Ammon's horn (tissue), 1 donor: ENCODE data around the gene BBOF1.
"Not testable (repeated sequence)": the region's sequence is repeated elsewhere in the genome, so short reads cannot be mapped to it uniquely, and the experiment has no call there.

Experiments
- DNase-seq: peaks from one replicate; pipeline ENCODE4 v3.0.0-alpha.2; 2016; ENCODE audit warnings: low spot score

BBOF1 gene, protein sequence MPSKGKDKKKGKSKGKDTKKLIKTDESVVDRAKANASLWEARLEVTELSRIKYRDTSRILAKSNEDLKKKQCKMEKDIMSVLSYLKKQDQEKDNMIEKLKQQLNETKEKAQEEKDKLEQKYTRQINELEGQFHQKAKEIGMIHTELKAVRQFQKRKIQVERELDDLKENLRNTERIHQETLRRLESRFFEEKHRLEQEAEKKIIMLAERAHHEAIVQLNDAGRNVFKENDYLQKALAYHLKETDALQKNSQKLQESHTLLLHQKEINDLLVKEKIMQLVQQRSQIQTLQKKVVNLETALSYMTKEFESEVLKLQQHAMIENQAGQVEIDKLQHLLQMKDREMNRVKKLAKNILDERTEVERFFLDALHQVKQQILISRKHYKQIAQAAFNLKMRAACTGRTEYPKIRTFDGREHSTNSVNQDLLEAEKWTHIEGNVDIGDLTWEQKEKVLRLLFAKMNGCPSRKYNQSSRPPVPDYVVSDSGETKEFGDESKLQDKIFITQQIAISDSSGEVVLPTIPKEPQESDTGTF

DNA sequence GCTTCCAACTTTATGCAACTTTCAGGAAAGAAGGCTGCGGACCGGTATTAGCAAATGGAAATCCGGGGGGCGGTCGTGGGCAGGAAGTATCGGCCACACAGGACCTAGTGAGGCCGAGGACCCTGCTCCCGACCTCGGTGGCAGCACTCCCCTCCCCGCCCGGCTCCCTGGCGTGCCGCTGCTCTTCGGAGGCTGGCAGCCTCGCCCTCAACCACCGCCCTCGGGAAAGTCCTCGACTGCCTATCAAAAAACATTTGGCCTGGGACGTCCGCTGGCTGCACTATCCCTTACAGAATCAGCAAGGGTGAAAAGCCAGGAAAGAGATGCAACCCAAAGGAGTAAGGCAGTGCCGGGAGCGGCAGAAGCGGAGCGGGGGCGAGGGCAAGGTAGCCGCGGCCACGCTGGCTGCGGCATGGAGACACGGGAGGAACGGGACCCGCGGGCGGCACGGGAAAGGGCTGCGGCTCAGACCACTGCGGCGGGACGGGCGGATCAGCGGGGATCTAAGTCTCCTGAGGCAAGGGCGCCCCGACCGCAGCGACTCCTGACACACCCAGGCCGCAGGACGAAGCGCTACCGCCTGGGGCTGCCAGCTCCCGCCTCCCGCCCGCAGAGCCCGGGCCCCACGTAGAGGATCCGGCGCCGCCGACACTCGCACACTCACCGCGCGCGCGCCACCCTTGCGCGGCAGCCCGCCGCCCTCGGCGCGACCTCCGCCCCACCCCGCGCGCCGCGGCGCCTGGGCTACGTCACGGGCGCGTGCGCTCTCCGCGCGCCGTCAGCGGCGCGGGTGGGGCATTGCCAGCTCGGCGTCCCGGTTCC, at the start of gene BBOF1, which contains the start of gene ENTPD5:
Gene BBOF1 (plus strand): TSS at position 764 of the 822 bp plus-strand sequence. CDS start 130 bp downstream, outside the sequence.
Gene ENTPD5 (minus strand): TSS at position 703 of the 822 bp plus-strand sequence. CDS start 31,186 bp downstream, outside the sequence.
- peak; percentile 92 for DNase-seq

DNA sequence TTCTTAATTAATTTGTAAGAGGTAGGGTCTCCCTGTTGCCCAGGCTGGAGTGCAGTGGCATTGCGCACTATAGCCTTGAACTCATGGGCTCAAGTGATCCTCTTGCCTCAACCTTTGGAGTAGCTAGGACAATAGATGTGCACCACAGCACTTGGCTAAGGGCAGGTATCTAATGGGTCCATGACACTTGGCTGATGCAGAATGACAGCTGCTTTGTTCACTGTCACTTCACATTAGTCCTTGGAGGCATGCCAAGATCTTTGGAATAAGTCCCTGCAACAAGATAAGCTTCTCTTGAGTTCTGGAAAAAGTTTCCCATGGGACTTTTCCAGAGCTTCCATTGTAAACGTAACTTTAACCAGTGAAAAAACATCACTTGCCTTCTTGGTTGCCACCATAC, 45.7 kb upstream of the BBOF1 start:
- no peak for DNase-seq

DNA sequence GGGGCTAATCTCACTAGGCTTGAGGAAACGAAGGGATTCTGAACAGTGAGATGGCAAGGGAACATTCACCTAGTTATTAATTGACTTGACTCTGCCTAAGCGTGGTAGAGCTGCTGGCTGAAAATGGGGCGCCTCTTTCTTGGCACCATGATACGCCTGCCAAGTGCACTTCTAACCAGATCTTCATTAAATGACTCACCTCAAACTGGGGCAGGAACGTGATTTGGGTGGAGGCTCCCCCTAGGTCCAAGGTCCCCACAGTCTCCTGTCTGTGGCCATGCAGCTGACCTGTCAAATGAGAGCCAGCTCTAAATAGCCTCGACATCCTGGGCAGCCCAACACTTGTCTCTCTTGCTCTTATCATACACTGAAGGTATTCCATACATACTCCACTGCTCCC, 43.0 kb upstream of the BBOF1 start:
- no peak for DNase-seq

DNA sequence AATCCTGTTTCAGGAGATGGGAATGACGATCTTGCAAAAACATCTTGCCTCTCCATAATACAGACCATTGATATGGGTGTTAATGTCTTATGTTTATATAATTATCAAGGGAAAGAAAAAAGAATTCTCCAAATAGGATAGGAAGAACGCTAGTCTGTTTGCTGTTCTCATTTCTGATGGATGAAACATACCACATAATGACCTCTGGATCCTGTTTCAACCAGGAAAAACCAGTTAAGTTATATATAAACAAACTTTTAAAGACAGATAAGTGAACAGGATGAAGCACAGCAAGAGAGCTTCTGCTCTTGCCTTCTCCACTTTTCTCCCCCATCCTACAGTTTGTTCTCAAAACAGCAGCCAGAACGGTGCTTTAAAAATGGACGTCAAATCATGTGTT, 41.3 kb upstream of the BBOF1 start:
- DNase-seq = no peak

DNA sequence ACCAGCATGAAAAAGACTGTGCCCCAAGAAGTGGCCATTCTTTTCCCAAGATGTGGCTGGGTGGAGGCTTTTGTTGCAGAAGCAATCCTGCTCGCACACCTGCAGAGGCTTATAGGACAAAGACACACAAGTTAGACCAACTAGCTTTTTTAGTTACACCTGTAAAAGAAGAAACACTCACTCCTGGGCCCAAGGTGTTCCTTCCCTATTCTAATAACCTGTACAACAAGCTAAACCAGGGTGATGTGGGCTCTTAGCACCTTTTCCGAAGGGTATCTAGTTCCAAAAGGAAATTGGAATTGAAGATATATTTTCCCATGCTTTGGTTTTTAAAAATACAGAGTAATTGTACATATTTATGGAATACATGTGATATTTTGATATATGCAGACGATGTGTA, 31.1 kb upstream of the BBOF1 start:
- DNase-seq = no peak

DNA sequence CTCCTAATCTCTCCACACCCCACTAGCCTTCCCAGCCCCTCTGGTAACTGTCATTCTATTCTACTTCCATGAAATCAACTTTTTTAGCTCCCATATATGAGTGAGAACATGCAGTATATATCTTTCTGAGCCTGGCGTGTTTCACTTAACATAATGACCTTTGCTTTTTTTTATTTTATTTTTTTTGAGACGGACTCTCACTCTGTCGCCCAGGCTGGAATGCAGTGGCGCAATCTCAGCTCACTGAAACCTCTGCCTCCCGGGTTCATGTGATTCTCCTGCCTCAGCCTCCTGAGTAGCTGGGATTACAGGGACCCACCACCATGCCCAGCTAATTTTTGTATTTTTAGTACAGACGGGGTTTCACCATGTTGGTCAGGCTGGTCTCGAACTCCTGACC, 30.5 kb upstream of the BBOF1 start:
- not testable (repeated sequence) for DNase-seq

DNA sequence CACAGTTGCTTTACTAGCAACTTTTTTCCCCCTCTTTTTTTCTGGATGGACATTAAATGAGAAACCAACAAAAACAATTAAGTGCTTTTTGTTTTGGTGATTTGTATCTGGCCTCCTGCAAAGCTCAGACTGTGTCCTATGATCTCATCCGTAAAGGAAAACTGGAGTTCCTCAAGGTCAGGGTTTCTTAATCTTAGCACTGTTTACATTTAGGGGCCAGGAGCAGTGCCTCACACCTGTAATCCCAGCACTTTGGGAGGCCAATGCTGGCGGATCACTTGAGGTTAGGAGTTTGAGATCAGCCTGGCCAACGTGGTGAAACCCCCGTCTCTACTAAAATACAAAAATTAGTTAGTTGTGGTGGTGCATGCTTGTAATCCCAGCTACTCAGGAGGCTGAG, 28.1 kb upstream of the BBOF1 start:
- DNase-seq = no peak

DNA sequence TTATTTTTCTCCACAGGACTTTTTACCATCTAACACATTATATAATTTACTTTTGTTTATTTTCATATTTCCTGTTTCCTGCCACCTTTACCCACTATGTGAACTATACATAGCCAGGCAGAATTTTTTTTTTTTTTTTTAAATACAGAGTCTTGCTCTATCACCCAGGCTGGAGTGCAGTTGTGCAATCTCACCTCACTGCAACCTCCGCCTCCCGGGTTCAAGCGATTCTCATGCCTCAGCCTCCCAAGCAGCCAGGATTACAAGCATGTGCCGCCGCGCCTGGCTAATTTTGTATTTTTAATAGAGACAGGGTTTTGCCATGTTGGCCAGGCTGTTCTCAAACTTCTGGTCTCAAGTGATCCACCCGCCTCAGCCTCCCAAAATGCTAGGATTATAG, 24.2 kb upstream of the BBOF1 start:
- not testable (repeated sequence) for DNase-seq

DNA sequence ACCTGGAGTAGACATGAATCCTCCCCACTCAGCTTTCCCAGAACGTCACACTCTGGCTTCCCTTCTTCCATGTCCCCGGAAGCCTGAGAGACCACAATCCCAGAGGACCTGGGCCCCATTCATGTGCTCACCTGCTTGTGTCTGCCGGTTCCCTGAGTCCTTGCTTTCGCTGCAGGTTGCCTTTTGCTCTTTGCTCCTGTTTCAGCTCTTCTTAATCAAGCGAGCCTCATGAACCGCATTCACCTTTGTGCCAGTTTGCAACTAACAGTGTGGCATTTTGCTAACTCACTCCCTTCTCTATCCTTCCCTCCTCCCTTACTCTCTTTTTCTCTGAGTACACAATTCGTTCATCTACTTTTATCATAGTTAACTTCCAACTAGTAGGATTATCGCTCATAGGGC, 23.2 kb upstream of the BBOF1 start:
- no peak for DNase-seq

DNA sequence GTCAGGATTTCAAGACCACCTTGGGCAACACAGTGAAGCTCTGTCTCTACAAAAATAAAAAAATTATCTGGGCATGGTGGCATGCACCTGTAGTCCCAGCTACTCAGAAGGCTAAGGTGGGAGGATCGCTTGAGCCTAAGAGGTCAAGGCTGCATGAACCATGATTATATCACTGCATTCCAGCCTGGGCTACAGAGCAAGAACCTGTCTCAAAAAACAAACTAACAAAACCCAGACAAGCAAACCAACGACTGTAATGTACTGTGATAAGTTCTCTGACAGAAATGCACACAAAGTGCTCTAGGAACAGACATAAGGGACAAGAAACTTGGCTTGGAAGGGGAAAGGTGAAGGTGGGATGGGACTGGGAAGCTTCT, 22.4 kb upstream of the BBOF1 start:
- no peak for DNase-seq

DNA sequence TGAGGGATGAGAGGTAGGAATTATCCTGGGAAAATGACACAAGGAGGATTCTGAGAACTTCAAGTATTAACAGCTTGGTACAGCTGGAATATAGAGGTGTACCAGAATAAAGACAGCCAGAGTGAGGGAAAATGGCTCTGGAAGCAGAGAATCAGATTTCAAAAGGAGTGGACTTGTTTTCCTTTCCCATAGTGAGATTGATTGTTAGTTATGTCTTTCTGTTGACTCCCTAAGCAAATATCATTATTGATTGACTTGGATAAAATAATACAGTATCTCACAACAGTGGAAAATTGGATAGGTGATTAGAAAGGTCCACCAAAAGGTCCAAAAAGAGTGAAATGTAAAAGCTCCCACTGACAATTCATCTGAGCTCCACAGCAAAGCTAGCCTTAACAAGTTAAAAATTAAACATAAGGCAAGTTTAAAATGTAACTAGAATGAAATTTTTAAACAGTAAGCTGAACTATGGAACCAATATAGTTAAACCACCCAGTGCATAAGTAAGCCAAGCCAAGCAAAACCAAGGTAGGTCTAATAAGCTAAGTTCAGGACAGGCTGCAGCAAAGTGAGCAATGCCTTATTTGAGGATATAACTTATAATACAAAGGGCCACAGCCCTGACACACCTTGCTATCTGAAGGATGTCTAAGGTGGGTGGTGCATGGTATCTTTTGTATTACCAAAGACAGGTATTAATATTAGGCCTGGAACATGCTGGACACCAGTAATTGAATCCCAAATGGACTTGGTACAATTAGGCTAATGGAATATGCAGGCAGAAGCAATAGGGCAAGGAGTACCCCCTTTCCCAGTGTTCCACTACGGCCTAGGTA, 21.8 kb upstream of the BBOF1 start:
- no peak for DNase-seq

DNA sequence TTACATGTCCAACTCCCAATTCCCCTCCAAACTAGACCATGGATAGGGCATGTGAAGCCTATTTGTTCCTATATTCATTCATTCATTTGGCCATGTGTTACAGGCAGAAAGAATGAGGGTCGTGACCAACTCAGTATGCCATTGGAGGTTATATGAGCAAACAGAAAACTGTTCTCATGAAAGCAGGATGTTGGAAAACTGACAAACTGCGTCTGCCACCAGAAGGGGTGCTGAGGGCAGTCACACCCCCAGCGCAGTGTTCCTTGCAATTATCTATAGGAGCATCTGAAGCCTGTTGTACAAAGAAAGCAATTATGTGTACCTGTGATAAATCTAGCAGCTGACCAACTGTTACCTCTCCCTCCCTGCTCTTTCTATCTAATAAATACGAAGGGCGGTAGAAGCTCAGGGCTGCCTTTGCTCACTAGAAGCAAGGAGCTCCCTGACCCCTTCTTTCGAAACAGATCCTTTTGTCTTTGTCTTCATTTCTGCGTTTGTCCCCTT, 21.2 kb upstream of the BBOF1 start:
- DNase-seq = no peak

DNA sequence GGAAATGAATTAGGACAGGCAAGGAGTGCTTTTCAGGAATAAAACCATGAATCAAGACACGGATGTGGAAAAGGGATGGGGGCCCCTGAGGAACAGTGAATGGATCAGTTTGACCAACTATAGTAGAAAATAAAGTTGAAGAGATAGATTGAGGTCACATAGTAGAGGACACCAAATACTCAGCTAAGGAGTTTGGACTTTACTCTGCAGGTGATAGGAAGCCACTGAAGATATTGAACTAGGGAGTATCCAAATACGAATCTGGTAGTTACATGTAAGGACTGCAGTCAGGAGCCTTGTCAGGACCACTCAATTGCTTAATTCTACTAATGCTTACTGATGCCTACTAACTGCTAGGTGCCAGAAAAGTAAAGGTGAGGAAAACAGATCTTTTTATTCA, 20.4 kb upstream of the BBOF1 start:
- DNase-seq = no peak

DNA sequence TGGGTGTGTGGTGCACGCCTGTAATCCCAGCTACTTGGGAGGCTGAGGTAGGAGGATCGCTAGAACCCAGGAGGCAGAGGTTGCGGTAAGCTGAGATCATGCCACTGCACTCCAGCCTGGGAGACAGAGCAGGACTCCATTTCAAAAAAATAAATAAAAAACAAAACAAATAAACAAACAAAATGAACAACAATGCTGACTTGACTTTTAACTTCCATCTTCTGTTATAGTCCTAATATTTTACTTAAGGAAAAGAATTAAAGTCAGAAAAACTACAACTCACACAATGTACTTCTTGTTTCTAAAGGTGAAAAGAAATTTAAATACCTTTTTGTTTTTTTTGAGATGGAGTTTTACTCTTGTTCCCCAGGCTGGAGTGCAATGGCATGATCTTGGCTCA, 13.5 kb upstream of the BBOF1 start:
- DNase-seq = not testable (repeated sequence)

DNA sequence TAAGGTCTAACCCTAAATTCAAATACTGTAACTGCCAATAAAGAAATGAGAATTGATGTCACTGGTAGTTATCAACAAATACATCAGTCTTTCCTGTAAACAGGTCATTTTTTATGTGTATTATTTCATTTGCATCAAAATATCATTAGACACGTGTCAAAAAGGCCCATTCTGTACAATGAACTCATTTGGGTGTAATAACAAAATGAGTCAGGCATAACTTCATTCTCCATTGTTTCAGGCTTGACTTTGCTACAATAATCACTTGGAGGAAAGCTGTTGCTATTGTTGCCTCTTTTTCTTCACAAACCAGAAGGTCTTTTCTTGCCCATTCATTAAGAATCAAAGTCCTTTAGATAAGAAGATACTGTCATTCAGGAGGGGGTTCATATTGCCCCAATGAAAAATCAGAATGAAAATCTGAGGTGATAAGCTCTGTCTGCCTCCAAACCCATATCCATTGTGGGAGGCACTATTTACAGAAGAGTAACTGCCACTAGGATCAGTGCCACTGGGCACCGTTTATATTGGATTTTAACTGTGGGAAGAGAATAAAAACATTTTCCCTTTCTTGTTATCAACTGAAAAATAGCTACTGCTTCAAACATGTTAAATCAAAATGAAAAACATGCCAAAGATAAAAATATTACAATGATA, 10.2 kb upstream of the BBOF1 start:
- no peak for DNase-seq

DNA sequence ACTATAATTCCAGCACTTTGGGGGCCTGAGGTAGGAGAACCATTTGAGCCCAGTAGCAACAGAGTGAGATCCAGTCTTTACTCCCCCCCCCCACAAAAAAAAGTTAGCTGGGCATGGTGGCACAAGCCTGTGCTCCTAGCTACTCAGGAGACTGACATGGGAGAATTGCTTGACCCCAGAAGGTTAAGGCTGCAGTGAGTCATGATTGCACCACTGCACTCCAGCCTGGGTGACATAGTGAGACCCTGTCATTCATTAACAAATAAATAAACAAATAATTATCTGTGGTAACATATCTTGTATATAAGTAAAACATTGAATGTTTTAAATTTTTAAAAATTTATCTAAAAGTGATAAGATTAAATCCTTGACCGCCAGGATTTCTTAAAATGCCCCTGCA, 4.8 kb upstream of the BBOF1 start:
- DNase-seq = no peak

DNA sequence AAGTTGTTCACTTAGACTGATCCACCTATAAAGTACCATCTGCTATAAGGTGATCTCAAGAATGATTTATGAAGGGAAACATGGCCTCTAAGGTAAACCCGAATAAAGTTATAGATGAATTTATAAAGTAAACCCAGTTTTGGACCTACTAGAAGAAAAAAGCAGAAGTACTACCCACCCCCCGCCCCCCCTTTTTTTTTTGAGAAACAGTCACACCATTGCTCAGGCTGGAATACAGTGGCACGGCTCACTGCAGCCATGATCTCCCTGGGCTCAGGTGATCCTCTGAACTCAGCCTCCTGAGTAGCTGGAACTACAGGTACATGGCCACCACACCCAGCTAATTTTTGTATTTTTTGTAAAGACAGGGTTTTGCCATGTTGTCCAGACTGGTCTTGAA, 4.0 kb upstream of the BBOF1 start:
- no peak for DNase-seq

DNA sequence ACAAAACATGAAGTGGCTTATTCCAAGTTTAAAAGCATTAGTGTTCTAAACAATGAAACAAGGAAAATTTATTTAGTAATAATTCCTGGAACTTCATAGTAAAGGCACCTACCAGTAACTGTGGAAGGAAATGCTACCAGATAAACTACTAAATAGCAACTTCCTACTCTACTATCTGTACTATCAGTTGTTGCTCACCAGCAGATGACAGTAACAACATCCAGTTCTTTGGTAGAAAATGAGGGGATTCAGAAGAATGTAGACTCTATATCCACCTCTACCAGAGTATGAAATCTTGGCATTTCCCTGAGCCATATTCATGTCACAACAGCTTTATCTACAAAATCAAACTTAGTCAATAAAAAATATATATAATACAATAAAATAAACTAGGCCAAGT, 3.2 kb upstream of the BBOF1 start:
- DNase-seq = no peak

DNA sequence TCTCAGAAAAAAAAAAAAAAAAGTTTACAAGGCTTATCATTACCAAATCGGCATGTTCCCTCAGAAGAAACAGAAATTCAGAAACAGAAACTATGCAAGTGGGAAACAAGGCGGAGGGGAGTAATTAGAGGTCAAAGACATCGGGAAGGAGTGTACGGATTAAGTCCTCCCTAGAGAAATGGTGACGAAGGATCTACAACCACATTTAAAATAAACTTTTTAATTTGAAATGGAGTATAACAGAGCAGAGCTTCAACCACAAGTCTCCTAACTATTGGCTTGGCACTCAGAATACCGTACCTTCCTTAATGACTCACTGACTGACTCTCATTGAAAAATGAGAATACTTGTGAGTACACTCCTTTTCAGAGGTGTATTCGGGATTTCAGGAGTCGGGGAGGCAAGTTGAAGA, 969 bp upstream of the BBOF1 start:
- no peak for DNase-seq

DNA sequence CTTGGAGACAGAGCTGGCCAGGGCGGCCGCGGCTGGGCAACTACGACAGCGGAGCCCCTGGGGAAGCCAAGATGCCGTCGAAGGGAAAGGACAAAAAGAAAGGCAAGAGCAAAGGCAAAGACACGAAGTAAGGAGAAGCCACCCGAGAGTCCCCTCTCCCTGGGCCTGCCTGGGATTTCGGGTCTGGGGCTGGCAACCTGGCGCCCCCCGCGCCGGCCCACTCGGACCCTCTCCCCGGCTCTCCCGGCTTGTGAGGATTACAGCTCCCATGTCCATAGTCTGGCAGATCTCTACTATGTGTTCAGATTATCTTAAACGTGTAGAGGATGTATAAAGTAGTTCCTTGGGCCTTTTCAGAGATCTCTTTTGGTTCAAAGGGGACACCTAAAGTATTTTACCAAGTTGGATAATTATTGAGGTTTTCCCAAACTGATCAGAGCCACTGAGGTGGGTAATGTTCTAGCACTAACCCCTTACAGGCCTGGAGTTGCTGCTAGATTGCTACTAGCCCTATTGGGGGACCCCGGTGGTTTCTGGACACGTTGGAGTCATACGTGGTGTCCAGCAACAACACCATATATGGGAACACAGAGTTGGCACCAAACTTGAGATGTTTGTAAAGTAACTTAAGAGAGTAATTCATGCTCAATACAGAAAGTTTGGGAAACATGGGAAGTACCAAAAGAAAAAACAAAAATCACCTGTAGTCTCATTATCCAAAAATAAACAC, 424 bp downstream of the BBOF1 start:
- peak; percentile 5 for DNase-seq

DNA sequence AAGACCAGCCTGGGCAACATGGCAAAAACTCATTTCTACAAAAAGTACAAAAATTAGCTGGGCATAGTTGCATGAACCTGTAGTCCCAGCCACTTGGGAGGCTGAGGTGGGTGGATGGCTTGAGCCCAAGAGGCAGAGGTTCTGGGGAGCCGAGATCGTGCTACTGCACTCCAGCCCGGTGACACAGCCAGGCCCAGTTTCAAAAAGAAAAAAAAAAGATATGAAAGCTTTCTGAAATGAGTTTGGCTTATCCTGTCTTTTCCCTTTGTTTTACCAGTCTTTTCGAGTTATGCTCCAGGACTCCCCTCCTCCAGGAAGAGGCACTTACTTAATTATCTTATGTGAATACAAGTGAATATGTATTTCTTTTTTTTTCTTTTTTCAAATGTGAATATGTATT, 3.2 kb downstream of the BBOF1 start:
- DNase-seq = no peak
